GM21825 (cell line): ENCODE results near the gene SDF4.

Experiments
- ATAC-seq: cut with Tn5 transposase; IDR thresholded peaks from one replicate; pipeline ENCODE4 v1.9.1; 2021; ENCODE audit warnings: mild to moderate bottlenecking, moderate library complexity; ENCODE audit not compliant: unreplicated experiment

The SDF4 gene

DNA sequence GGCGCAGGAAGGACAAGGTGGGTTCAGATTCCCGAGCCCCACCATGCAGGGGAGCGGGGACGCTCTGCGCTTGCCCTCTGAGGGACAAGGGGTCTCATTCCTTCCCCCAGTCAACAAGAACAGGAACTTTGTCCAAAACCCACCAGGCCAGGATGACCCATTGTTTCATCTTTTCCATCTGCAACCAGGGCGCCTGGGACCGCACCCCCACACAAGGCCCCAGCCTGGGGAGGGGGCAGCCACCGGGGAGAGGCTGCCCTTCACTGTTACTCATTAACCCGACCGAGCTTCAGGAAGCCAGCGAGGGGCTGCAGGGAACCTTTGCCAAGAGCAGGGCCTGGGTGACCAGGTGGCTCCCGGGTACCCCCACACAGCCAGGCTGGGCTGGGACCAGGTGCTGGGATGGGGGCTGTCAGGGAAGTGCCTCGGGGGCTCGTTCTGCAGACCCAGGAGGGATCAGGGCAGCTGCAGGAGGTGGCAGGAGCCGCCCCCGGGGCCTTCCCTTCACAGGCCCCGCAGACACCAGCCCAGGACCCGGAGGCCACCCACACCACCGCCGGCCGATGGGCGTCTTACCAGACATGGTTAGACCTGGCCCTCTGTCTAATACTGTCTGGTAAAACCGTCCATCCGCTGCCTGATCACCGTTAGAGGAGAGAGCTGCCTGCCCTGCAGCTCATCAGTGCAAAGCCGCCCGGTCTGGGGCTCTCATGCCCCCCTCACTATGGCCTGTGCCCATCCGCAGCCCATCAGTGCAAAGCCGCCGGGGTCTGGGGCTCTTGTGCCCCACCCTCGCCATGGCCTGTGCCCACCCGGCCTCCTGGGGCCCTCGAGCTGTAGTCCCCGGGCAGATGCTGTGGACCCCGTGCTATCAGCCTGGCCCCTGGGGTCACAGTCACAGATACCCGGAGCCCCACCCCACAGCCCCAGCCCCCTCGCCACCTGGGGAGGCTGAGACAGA is 63.1 kb downstream of the SDF4 start:
- no peak for ATAC-seq

DNA sequence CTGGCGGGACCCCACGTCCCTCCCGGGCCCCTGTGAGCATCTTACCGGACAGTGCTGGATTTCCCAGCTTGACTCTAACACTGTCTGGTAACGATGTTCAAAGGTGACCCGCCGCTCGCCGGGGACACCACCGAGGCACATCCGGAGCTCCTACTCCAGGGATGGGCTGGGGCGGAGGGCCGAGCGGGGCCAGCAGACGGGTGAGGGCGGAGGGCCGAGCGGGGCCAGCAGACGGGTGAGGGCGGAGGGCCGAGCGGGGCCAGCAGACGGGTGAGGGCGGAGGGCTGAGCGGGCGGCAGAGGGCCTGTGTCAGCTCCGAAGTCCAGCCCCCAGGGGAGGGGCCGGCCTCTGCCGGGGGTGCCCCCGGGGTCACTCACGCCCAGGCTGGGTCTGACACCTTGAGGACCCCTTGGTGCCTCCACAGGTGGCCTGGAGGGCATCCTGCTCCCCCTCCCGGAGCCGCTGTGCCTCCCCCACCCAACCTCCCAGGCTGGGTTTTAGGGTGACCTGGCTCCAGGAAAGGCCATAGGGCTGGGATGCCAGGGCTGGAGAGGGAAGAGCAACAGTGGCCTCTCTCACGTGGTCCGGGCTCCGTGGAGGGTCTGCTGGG is 63.9 kb downstream of the SDF4 start:
- ATAC-seq = no peak

DNA sequence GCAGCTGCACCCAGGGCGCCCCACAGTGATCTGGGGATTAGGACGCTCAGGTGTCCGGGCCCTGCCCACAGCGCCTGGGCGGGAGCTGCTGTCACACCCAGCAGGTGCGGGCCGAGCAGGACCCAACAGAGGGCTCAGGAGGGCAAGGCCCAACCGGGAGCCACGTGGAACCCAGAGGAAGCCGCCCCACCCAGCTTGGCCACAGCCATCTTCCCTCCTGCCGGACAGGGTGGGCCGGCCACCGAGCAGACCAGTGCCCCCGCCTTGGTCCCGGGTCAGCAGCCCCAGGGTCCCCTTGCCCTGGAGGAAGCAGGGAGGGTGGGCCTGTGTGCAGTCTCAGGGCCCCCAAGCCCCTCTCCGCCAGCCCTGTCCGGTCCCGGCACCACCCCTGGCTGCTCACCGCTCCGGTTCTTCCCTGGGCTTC is 64.4 kb downstream of the SDF4 start:
- ATAC-seq = no peak
